Epithelial cell of esophagus (primary cell): ENCODE data around the gene CGGBP1.
A peak's percentile ranks its signal among the peaks of the same experiment; 100 is the strongest.

Experiments
- DNase-seq: peaks from one replicate; pipeline ENCODE4 v3.0.0; 2010; ENCODE audit warnings: low read depth
- H3K4me3 ChIP-seq: 2 replicates; pipeline ENCODE4 v1.5.1; 2011; ENCODE audit warnings: mild to moderate bottlenecking, low read length, control low read depth
- TF ChIP-seq, protein P1 (sequence below): IDR thresholded peaks from 2 replicates; pipeline ENCODE4 v1.5.1; 2011; ENCODE audit warnings: low read depth, mild to moderate bottlenecking, low read length, control low read depth, inconsistent platforms; ENCODE audit not compliant: insufficient read depth; ENCODE audit errors: missing control alignments

The CGGBP1 gene

DNA sequence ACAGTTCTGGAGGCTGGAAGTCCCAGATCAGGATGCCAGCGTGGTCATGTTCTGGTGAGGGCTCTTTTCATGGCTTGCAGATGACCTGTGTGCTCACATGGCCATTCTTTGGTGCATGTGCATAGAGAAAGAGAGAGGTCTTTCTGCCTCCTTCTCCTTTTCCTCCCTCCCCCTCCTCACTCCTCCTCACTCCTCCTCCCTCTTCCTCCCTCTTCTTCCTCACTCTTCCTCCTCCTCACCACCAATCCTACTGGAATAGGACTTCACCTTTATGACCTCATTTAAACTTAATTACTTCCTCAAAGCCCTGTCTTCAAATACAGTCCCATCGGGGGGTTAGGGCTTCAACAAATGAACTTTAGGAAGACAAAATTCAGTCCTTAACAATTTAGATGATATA lies 24.0 kb upstream of the CGGBP1 start:
- H3K4me3 ChIP-seq: no peak overlapping the region
- TF ChIP-seq, protein P1, sequence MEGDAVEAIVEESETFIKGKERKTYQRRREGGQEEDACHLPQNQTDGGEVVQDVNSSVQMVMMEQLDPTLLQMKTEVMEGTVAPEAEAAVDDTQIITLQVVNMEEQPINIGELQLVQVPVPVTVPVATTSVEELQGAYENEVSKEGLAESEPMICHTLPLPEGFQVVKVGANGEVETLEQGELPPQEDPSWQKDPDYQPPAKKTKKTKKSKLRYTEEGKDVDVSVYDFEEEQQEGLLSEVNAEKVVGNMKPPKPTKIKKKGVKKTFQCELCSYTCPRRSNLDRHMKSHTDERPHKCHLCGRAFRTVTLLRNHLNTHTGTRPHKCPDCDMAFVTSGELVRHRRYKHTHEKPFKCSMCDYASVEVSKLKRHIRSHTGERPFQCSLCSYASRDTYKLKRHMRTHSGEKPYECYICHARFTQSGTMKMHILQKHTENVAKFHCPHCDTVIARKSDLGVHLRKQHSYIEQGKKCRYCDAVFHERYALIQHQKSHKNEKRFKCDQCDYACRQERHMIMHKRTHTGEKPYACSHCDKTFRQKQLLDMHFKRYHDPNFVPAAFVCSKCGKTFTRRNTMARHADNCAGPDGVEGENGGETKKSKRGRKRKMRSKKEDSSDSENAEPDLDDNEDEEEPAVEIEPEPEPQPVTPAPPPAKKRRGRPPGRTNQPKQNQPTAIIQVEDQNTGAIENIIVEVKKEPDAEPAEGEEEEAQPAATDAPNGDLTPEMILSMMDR: no peak
- no peak for DNase-seq

DNA sequence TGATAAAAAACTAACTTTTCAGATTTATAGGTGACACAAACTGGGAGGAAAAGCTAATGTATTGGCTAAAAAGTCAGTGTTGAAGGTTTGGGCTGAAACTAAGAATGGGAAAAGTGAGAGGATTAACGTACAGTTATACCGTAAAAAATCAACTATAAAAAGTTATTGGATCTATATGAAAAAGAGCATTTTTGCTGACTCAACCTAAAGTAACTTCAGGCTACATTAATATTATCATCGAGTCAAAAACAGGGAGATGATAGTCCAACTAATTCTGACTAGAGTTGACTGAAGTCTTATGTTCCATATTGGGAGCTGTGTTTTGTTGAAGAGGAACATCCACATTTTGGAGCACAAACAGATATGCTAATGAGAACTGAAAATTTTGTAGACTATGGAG lies 20.1 kb upstream of the CGGBP1 start:
- H3K4me3 ChIP-seq: no peak overlapping the region
- DNase-seq: no peak
- TF ChIP-seq, protein P1: no peak

DNA sequence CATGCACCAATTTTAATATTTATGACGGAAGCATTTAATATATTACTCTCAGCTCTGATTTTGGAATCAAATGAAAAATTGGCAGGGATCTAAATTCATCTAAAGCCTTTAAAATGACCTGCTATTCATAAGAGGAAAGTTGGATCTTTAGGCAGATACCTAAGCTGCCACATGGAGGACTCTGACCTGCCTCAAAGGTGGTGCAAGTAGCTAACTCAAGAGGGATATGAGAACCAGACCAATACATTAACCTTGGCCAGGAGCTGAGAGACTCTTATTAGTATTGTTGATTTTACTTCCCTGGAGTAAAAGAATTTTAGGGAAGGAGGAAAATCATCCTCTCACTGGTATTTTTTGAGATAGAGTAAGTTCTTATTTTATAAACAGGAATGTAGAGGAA lies 17.9 kb upstream of the CGGBP1 start:
- no peak for DNase-seq
- no peak overlapping the region for H3K4me3 ChIP-seq
- TF ChIP-seq, protein P1: no peak

DNA sequence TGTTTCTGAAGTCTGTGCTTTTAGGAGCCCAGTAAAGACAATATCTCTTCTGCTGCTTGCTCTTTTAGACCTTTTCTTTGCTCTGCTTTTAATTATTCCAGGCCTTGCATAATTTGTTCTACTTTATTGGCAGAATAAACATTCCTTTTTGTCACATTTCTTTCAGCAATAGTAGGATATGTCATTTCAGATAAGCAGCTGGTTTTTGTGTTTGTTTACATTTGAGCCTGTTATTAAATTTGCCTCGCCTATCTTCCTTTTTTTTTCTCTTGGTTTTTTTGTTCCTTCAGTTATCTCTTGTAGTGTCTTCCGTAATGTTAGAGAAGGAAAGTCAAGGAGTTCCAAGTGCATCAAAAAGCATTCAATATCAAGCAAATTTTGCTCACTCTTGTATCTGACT lies 16.7 kb upstream of the CGGBP1 start:
- no peak for DNase-seq
- TF ChIP-seq, protein P1: no peak
- H3K4me3 ChIP-seq: no peak overlapping the region

DNA sequence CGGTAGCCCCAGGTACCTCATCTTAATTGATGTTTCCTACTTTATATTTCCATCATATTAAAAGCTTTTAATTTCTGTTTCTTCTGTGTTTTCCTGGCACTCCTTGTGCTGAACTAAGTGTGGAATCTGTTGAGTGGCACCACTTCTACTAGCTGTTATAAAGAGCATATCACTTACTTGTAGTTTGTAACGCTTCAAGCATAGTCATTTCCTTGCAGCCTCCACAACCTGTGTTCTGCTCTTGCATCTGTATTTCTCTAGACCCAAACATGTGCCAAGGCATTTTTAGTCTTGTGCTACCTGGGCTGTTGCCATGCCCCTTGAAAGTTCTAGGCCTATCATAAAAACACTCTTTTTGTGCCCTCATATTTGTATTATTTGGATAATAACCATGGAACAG lies 16.3 kb upstream of the CGGBP1 start:
- no peak for DNase-seq
- no peak overlapping the region for H3K4me3 ChIP-seq
- TF ChIP-seq, protein P1: no peak

DNA sequence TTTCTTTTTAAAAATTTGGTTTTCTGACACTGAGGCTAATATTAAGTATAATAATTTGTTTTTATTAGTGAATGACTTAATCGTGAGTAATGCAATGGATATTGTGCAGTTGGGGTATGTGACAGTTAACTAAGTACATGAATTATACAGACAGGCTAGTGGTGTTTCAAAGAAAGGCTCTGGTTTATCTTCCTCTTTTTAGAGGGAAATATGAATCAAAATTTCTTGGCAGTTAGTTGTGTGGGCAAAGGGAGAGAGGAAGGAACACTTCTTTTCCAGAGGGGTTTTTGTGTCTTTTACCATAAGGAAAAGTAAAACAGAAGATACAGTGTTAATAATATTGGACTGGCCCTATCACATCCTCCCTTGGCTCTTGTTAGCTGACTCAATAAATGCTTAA lies 2.9 kb upstream of the CGGBP1 start:
- peak overlapping the region; percentile 89 for H3K4me3 ChIP-seq
- DNase-seq: peak; percentile 24
- TF ChIP-seq, protein P1: no peak

DNA sequence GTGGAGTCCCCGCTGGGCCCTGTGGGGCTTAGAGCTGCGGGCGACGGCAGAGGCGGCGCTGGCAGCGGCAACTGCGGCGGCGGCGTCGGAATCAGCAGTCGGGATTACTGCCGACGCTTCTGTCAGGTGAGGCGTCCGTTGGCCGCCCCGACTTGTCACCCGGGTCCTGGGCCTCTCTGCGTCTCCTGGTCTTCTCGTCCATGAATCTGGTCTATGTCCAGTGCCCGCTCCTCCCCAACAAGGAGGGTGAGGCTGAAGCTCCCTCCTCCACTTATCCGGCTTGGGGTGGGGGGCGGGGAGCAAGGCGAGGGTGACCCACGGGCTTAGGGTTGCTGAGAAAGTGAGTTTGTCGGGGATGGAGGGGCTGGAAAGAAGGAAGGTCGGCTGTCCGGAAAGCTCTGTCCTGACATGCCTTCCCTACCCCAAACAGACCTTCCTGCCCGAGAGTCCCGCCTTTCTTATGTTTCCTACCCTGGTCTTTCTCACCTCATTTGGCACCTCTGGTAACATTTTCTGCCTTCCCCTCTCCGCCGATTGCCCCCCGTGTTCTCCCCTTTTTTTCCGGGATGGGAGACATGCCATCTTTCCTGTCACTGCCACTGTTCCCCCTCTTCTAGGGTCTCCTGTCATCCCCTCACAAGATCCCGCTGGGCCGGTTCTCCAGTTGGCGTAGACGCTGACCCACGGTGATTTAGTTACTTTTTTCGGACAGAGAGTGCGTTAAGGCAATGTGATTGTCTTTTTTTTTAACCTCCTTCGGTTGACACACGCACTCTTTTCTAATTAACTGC lies 770 bp upstream of the CGGBP1 start:
- peak; percentile 35 for DNase-seq
- peak overlapping the region; percentile 89 for H3K4me3 ChIP-seq
- TF ChIP-seq, protein P1: no peak
